Neural progenitor cell (in vitro differentiated cells): ENCODE measurements around the gene PPP1R9A. TPM values are rescaled to one million over a fixed set of nuclear protein-coding genes. Genes with fewer than 3 reads are reported as not detected.

ENCODE experiments used
- DNase-seq: peaks from one replicate; pipeline ENCODE4 v3.0.0-alpha.2; 2016; ENCODE audit warnings: low spot score
- H2AFZ ChIP-seq: fragments of 200-600 bp; sonication (generic); replicated peaks from 2 replicates; pipeline ENCODE4 v1.6.1; 2016; ENCODE audit warnings: antibody characterized with exemption
- H3F3A ChIP-seq: fragments of 200-600 bp; sonication (generic); 2 replicates; pipeline ENCODE4 v1.6.1; 2016; ENCODE audit warnings: antibody characterized with exemption, low read depth
- H3K27ac ChIP-seq: fragments of 200-600 bp; sonication (generic); 2 replicates; pipeline ENCODE4 v1.5.1; 2016; ENCODE audit warnings: mild to moderate bottlenecking
- H3K27me3 ChIP-seq: fragments of 200-600 bp; sonication (generic); 2 replicates; pipeline ENCODE4 v1.6.1; 2016; ENCODE audit warnings: mild to moderate bottlenecking, moderate library complexity
- H3K36me3 ChIP-seq: fragments of 200-600 bp; sonication (generic); 2 replicates; pipeline ENCODE4 v1.5.1; 2016
- H3K4me1 ChIP-seq: fragments of 200-600 bp; sonication (generic); 2 replicates; pipeline ENCODE4 v1.6.1; 2016; ENCODE audit warnings: mixed run types
- H3K4me2 ChIP-seq: fragments of 200-600 bp; sonication (generic); 2 replicates; pipeline ENCODE4 v1.6.1; 2016
- H3K4me3 ChIP-seq: fragments of 200-600 bp; sonication (generic); 2 replicates; pipeline ENCODE4 v1.5.1; 2016
- H3K79me2 ChIP-seq: fragments of 200-600 bp; sonication (generic); 2 replicates; pipeline ENCODE4 v1.6.1; 2016; ENCODE audit warnings: low read depth
- H3K9ac ChIP-seq: fragments of 200-600 bp; sonication (generic); 2 replicates; pipeline ENCODE4 v1.6.1; 2016
- H3K9me3 ChIP-seq: fragments of 200-600 bp; sonication (generic); 2 replicates; pipeline ENCODE4 v1.5.1; 2016; ENCODE audit warnings: low read depth
- H4K20me1 ChIP-seq: fragments of 200-600 bp; sonication (generic); 2 replicates; pipeline ENCODE4 v1.6.1; 2016; ENCODE audit warnings: low read depth
- H3K27ac Mint-ChIP-seq: 3 replicates; pipeline ENCODE4 v1.8.0; 2021; ENCODE audit warnings: mixed read lengths
- H3K27me3 Mint-ChIP-seq: 2 replicates; pipeline ENCODE4 v1.8.0; 2022; ENCODE audit warnings: low read depth, mild to moderate bottlenecking, inconsistent platforms, moderate library complexity, mixed read lengths; ENCODE audit not compliant: insufficient read depth
- H3K36me3 Mint-ChIP-seq: 3 replicates; pipeline ENCODE4 v1.8.0; 2021; ENCODE audit warnings: mixed read lengths
- H3K4me1 Mint-ChIP-seq: 3 replicates; pipeline ENCODE4 v1.8.0; 2021; ENCODE audit warnings: mixed read lengths
- H3K4me3 Mint-ChIP-seq: 3 replicates; pipeline ENCODE4 v1.8.0; 2021; ENCODE audit warnings: mild to moderate bottlenecking, moderate library complexity, mixed read lengths
- H3K9me3 Mint-ChIP-seq: 3 replicates; pipeline ENCODE4 v1.8.0; 2020; ENCODE audit warnings: mixed read lengths
- EZH2 ChIP-seq: fragments of 200-600 bp; sonication (generic); IDR thresholded peaks from 2 replicates; pipeline ENCODE4 v1.6.1; 2017; ENCODE audit warnings: antibody characterized with exemption, mild to moderate bottlenecking, moderate library complexity
- EZH2phosphoT487 ChIP-seq: fragments of 200-600 bp; sonication (generic); IDR thresholded peaks from 2 replicates; pipeline ENCODE4 v1.6.1; 2017; ENCODE audit warnings: antibody characterized with exemption
- total RNA-seq: library from RNA; depleted of rRNA; stranded (reverse); fragments of >200 nt; gene quantifications from 2 replicates; pipeline ENCODE4 v1.2.3, GENCODE V29; 2015; ENCODE audit warnings: low replicate concordance
- TF ChIP-seq, protein P1 (sequence below): fragments of 200-600 bp; sonication (generic); IDR thresholded peaks from 2 replicates; pipeline ENCODE4 v1.5.1; 2017; ENCODE audit warnings: antibody characterized with exemption, mild to moderate bottlenecking

The PPP1R9A gene
- total RNA-seq, 1 donor from 2014 or later, result 40.7 TPM

GRCh38 chr7:95205665-95206225, 298.4 kb downstream of the PPP1R9A start:
- Histone ChIP-seq H2AFZ (no peak overlapping the region), H3K27me3 (no peaks in the 10 kb centered on the region), H3K9ac (no peak overlapping the region), H3K27ac (no peak overlapping the region), H3F3A (no peaks in the 10 kb centered on the region), H3K36me3 (no peaks in the 10 kb centered on the region), H4K20me1 (no peaks in the 10 kb centered on the region), H3K4me2 (no peak overlapping the region), H3K79me2 (no peaks in the 10 kb centered on the region), H3K4me3 (no peak overlapping the region), H3K4me1 (peaks cover 4% of the 10 kb centered on the region), H3K9me3 (no peaks in the 10 kb centered on the region)
- peaks cover 6% of the 10 kb centered on the region for H3K4me1 Mint-ChIP-seq
- TF ChIP-seq EZH2phosphoT487 (no peak), EZH2 (no peak)
- H3K27me3 Mint-ChIP-seq, result no peaks in the 10 kb centered on the region
- peaks cover 5% of the 10 kb centered on the region for H3K36me3 Mint-ChIP-seq
- no peaks in the 10 kb centered on the region for H3K9me3 Mint-ChIP-seq
- H3K4me3 Mint-ChIP-seq, result no peak overlapping the region
- H3K27ac Mint-ChIP-seq, result no peak overlapping the region
- no peak for DNase-seq

GRCh38 chr7:95209276-95209675, 301.9 kb downstream of the PPP1R9A start:
- H3K27ac Mint-ChIP-seq, result no peak overlapping the region
- no peaks in the 10 kb centered on the region for H4K20me1 ChIP-seq
- H3K9me3 ChIP-seq, result no peaks in the 10 kb centered on the region
- peaks cover 9% of the 10 kb centered on the region for H3K9me3 Mint-ChIP-seq
- H3F3A ChIP-seq, result no peaks in the 10 kb centered on the region
- no peak overlapping the region for H3K4me3 ChIP-seq
- H3K36me3 Mint-ChIP-seq, result peaks cover 18% of the 10 kb centered on the region
- H3K79me2 ChIP-seq, result no peaks in the 10 kb centered on the region
- no peak overlapping the region for H3K27ac ChIP-seq
- peaks cover 4% of the 10 kb centered on the region for H3K4me1 Mint-ChIP-seq
- no peak for DNase-seq
- no peak overlapping the region for H2AFZ ChIP-seq
- no peaks in the 10 kb centered on the region for H3K36me3 ChIP-seq
- H3K27me3 ChIP-seq, result no peaks in the 10 kb centered on the region
- H3K27me3 Mint-ChIP-seq, result peaks cover 2% of the 10 kb centered on the region
- no peak for TF ChIP-seq EZH2
- TF ChIP-seq, protein P1, sequence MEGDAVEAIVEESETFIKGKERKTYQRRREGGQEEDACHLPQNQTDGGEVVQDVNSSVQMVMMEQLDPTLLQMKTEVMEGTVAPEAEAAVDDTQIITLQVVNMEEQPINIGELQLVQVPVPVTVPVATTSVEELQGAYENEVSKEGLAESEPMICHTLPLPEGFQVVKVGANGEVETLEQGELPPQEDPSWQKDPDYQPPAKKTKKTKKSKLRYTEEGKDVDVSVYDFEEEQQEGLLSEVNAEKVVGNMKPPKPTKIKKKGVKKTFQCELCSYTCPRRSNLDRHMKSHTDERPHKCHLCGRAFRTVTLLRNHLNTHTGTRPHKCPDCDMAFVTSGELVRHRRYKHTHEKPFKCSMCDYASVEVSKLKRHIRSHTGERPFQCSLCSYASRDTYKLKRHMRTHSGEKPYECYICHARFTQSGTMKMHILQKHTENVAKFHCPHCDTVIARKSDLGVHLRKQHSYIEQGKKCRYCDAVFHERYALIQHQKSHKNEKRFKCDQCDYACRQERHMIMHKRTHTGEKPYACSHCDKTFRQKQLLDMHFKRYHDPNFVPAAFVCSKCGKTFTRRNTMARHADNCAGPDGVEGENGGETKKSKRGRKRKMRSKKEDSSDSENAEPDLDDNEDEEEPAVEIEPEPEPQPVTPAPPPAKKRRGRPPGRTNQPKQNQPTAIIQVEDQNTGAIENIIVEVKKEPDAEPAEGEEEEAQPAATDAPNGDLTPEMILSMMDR, result no peak
- H3K9ac ChIP-seq, result no peak overlapping the region
- no peak overlapping the region for H3K4me2 ChIP-seq
- no peak overlapping the region for H3K4me3 Mint-ChIP-seq
- H3K4me1 ChIP-seq, result peaks cover 4% of the 10 kb centered on the region

DNA sequence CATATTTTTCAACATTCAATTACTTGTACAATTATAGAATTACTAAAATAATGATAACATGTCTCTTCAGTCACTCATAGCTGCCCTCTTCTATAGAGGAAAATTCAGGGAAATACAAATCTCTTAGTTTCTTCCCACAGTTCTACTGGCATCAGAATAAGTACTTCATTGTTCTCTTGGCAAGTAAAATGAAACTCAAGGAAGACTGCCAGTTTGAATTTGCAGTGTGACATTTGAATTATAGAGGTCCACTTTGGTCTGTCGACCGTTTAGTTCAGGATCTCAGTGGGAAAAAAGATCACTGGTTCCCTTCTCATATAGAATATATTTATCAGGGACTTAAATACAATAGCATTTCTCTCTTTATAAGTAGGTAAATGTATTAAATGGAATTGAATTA, 302.4 kb downstream of the PPP1R9A start:
- Mint-ChIP-seq H3K9me3 (peaks cover 14% of the 10 kb centered on the region), H3K4me1 (peaks cover 4% of the 10 kb centered on the region), H3K36me3 (peaks cover 14% of the 10 kb centered on the region), H3K27me3 (peaks cover 2% of the 10 kb centered on the region), H3K4me3 (no peak overlapping the region), H3K27ac (no peak overlapping the region)
- H3K27me3 ChIP-seq, result no peaks in the 10 kb centered on the region
- peaks cover 4% of the 10 kb centered on the region for H3K4me1 ChIP-seq
- H2AFZ ChIP-seq, result no peak overlapping the region
- TF ChIP-seq, protein P1, result no peak
- TF ChIP-seq EZH2 (no peak), EZH2phosphoT487 (no peak)
- no peak overlapping the region for H3K4me3 ChIP-seq
- no peaks in the 10 kb centered on the region for H3K79me2 ChIP-seq
- no peaks in the 10 kb centered on the region for H3K9me3 ChIP-seq
- H3K4me2 ChIP-seq, result no peak overlapping the region
- H3K36me3 ChIP-seq, result no peaks in the 10 kb centered on the region
- DNase-seq, result no peak
- no peaks in the 10 kb centered on the region for H3F3A ChIP-seq
- H4K20me1 ChIP-seq, result no peaks in the 10 kb centered on the region
- H3K27ac ChIP-seq, result no peak overlapping the region
- H3K9ac ChIP-seq, result no peak overlapping the region

DNA sequence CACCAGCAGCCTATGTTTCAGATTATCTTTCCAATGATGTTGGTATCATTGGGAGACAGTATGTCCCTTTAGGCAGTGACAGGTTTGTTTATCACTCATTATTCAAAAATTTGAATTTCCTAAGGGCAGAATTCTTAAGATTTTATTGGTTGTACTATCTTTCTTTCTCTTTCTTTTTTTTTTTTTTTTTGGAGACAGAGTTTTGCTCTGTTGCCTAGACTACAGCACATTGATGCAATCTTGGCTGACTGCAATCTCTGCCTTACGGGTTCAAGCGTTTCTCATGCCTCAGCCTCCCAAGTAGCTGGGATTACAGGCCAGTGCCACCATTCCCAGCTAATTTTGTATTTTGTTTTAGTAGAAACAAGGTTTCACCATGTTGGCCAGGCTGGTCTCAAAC, 305.8 kb downstream of the PPP1R9A start:
- no peaks in the 10 kb centered on the region for H3K4me1 ChIP-seq
- Mint-ChIP-seq H3K36me3 (peaks cover 22% of the 10 kb centered on the region), H3K4me1 (no peaks in the 10 kb centered on the region), H3K27ac (no peak overlapping the region), H3K27me3 (peaks cover 2% of the 10 kb centered on the region), H3K9me3 (peaks cover 32% of the 10 kb centered on the region), H3K4me3 (no peak overlapping the region)
- H3K79me2 ChIP-seq, result no peaks in the 10 kb centered on the region
- no peaks in the 10 kb centered on the region for H3K27me3 ChIP-seq
- H3K4me3 ChIP-seq, result no peak overlapping the region
- no peak overlapping the region for H3K27ac ChIP-seq
- no peak overlapping the region for H3K4me2 ChIP-seq
- no peak for DNase-seq
- no peaks in the 10 kb centered on the region for H3F3A ChIP-seq
- H3K9me3 ChIP-seq, result no peaks in the 10 kb centered on the region
- TF ChIP-seq EZH2 (no peak), EZH2phosphoT487 (no peak)
- TF ChIP-seq, protein P1, result no peak
- no peaks in the 10 kb centered on the region for H3K36me3 ChIP-seq
- no peak overlapping the region for H3K9ac ChIP-seq
- no peaks in the 10 kb centered on the region for H4K20me1 ChIP-seq
- no peak overlapping the region for H2AFZ ChIP-seq
